ENCODE measurements around the gene DNAJC5G. TPM values are rescaled to one million over a fixed set of nuclear protein-coding genes. Genes with fewer than 3 reads are reported as not detected.

DNAJC5G gene
- total RNA-seq, 1 donor from 2014 or later, result not detected

DNA sequence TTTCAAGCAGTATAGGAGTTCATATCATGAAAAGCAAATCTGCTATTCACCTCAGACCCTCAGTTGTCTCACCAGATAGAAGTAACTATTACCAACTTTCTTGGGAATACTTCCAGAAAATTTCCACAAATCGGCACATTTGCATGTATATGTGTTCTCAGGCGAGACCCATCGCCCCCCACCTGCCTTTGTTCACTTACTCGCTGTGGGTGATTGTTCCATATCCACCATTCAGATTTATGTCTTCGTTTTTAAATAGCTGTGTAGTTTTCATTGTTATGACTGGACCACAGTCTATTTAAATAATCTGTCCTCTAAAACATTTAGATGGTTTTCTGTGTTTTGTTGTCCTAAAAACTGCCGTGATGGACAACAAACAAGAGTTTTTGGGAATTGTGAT is 10.2 kb downstream of the DNAJC5G start:
- H3K36me3 ChIP-seq (ENCODE audit: insufficient read depth, low read length), result no peaks in the 10 kb centered on the region
- H3K9ac ChIP-seq (ENCODE audit: low read length), result no peak overlapping the region
- H3K4me2 ChIP-seq (ENCODE audit: low read length), result no peak overlapping the region
- no peak overlapping the region for H3K27ac Mint-ChIP-seq (ENCODE audit: unreplicated experiment)
- DNase-seq (ENCODE audit: low read depth), result no peak
- no peaks in the 10 kb centered on the region for H3K9me3 ChIP-seq (ENCODE audit: insufficient read depth, low read depth, low read length)
- no peak for TF ChIP-seq EZH2 (IDR thresholded peaks at IDR 0.05; ENCODE audit: insufficient read depth, low read length)
- TF ChIP-seq, protein P1, sequence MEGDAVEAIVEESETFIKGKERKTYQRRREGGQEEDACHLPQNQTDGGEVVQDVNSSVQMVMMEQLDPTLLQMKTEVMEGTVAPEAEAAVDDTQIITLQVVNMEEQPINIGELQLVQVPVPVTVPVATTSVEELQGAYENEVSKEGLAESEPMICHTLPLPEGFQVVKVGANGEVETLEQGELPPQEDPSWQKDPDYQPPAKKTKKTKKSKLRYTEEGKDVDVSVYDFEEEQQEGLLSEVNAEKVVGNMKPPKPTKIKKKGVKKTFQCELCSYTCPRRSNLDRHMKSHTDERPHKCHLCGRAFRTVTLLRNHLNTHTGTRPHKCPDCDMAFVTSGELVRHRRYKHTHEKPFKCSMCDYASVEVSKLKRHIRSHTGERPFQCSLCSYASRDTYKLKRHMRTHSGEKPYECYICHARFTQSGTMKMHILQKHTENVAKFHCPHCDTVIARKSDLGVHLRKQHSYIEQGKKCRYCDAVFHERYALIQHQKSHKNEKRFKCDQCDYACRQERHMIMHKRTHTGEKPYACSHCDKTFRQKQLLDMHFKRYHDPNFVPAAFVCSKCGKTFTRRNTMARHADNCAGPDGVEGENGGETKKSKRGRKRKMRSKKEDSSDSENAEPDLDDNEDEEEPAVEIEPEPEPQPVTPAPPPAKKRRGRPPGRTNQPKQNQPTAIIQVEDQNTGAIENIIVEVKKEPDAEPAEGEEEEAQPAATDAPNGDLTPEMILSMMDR (IDR thresholded peaks at IDR 0.05; ENCODE audit: insufficient read depth, low read depth, low read length), result no peak
- no peak overlapping the region for H3K27ac ChIP-seq (ENCODE audit: low read depth, low read length)
- H3K27me3 Mint-ChIP-seq (ENCODE audit: low read depth, unreplicated experiment), result peaks cover 29% of the 10 kb centered on the region
- FAIRE-seq, result no peak
- peaks cover 38% of the 10 kb centered on the region for H3K27me3 ChIP-seq (ENCODE audit: insufficient read depth, low read length)
- peaks cover 19% of the 10 kb centered on the region for H3K4me1 Mint-ChIP-seq (ENCODE audit: low read depth, unreplicated experiment)
- H3K36me3 Mint-ChIP-seq (ENCODE audit: low read depth, unreplicated experiment), result no peaks in the 10 kb centered on the region
- peaks cover 4% of the 10 kb centered on the region for H3K4me1 ChIP-seq (ENCODE audit: insufficient read depth, low read length)
- no peaks in the 10 kb centered on the region for H4K20me1 ChIP-seq (ENCODE audit: insufficient read depth, low read length)
- H3K4me3 Mint-ChIP-seq (ENCODE audit: unreplicated experiment), result no peak overlapping the region
- H3K79me2 ChIP-seq (ENCODE audit: insufficient read depth, low read length), result no peaks in the 10 kb centered on the region
- H2AFZ ChIP-seq (ENCODE audit: low read depth, low read length), result no peak overlapping the region
- H3K9me3 Mint-ChIP-seq (ENCODE audit: unreplicated experiment), result no peaks in the 10 kb centered on the region
- H3K4me3 ChIP-seq (ENCODE audit: insufficient read depth, low read depth, low read length), result no peak overlapping the region

DNA sequence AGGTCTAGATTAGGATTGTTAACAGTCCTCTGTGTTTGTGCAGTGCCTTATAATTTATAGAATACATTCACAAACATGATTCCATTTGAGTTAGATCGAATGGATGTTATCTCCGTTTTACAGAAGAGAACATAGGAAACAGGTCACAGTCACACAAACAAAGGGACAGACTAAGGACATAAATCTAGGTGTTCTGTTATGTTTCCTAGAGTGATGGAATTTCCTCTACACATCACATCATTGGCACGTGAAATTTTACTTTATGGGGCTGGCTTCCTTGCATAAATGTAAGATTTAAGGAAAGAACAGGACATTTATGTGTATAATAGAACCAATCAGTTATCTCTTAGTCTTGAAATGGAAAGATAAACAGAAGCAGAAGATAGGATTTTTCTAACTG is 13.4 kb downstream of the DNAJC5G start:
- Histone ChIP-seq H3K9ac (ENCODE audit: low read length) (no peak overlapping the region), H4K20me1 (ENCODE audit: insufficient read depth, low read length) (peaks cover 7% of the 10 kb centered on the region), H3K27me3 (ENCODE audit: insufficient read depth, low read length) (peaks cover 50% of the 10 kb centered on the region), H3K4me2 (ENCODE audit: low read length) (no peak overlapping the region), H2AFZ (ENCODE audit: low read depth, low read length) (no peak overlapping the region), H3K9me3 (ENCODE audit: insufficient read depth, low read depth, low read length) (no peaks in the 10 kb centered on the region), H3K36me3 (ENCODE audit: insufficient read depth, low read length) (no peaks in the 10 kb centered on the region), H3K4me3 (ENCODE audit: insufficient read depth, low read depth, low read length) (no peak overlapping the region), H3K27ac (ENCODE audit: low read depth, low read length) (no peak overlapping the region), H3K4me1 (ENCODE audit: insufficient read depth, low read length) (peaks cover 7% of the 10 kb centered on the region), H3K79me2 (ENCODE audit: insufficient read depth, low read length) (no peaks in the 10 kb centered on the region)
- Mint-ChIP-seq H3K4me3 (ENCODE audit: unreplicated experiment) (no peak overlapping the region), H3K4me1 (ENCODE audit: low read depth, unreplicated experiment) (peaks cover 5% of the 10 kb centered on the region), H3K27ac (ENCODE audit: unreplicated experiment) (no peak overlapping the region), H3K9me3 (ENCODE audit: unreplicated experiment) (no peaks in the 10 kb centered on the region), H3K36me3 (ENCODE audit: low read depth, unreplicated experiment) (no peaks in the 10 kb centered on the region), H3K27me3 (ENCODE audit: low read depth, unreplicated experiment) (peaks cover 43% of the 10 kb centered on the region)
- TF ChIP-seq EZH2 (IDR thresholded peaks at IDR 0.05; ENCODE audit: insufficient read depth, low read length), result no peak
- TF ChIP-seq, protein P1 (IDR thresholded peaks at IDR 0.05; ENCODE audit: insufficient read depth, low read depth, low read length), result no peak
- no peak for FAIRE-seq
- DNase-seq (ENCODE audit: low read depth), result no peak

DNA sequence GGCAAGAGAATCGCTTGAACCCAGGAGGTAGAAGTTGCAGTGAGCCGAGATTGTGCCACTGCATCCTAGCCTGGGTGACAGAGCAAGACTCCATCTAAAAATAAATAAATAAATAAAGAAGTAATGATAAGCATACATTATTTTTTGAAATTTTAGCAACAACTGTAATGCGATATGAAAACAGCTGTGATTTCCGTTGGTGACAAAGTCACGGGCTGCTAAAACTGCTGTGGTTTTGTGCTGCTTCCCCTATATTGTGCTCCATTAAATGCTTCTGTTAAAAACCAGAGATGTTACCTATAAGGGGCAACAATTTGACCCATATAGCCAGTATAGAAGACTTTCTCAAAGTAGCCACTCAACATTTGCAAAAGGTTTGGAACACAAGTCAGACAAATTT is 15.3 kb downstream of the DNAJC5G start:
- Mint-ChIP-seq H3K4me1 (ENCODE audit: low read depth, unreplicated experiment) (peaks cover 5% of the 10 kb centered on the region), H3K36me3 (ENCODE audit: low read depth, unreplicated experiment) (no peaks in the 10 kb centered on the region), H3K27me3 (ENCODE audit: low read depth, unreplicated experiment) (peaks cover 41% of the 10 kb centered on the region), H3K4me3 (ENCODE audit: unreplicated experiment) (no peak overlapping the region), H3K27ac (ENCODE audit: unreplicated experiment) (no peak overlapping the region), H3K9me3 (ENCODE audit: unreplicated experiment) (no peaks in the 10 kb centered on the region)
- no peaks in the 10 kb centered on the region for H3K36me3 ChIP-seq (ENCODE audit: insufficient read depth, low read length)
- peaks cover 36% of the 10 kb centered on the region for H3K27me3 ChIP-seq (ENCODE audit: insufficient read depth, low read length)
- H3K27ac ChIP-seq (ENCODE audit: low read depth, low read length), result no peak overlapping the region
- no peak overlapping the region for H3K4me2 ChIP-seq (ENCODE audit: low read length)
- H4K20me1 ChIP-seq (ENCODE audit: insufficient read depth, low read length), result peaks cover 7% of the 10 kb centered on the region
- H2AFZ ChIP-seq (ENCODE audit: low read depth, low read length), result no peak overlapping the region
- H3K4me1 ChIP-seq (ENCODE audit: insufficient read depth, low read length), result peaks cover 7% of the 10 kb centered on the region
- FAIRE-seq (no peak), DNase-seq (ENCODE audit: low read depth) (no peak)
- H3K9me3 ChIP-seq (ENCODE audit: insufficient read depth, low read depth, low read length), result no peaks in the 10 kb centered on the region
- H3K9ac ChIP-seq (ENCODE audit: low read length), result no peak overlapping the region
- no peaks in the 10 kb centered on the region for H3K79me2 ChIP-seq (ENCODE audit: insufficient read depth, low read length)
- no peak for TF ChIP-seq EZH2 (IDR thresholded peaks at IDR 0.05; ENCODE audit: insufficient read depth, low read length)
- TF ChIP-seq, protein P1 (IDR thresholded peaks at IDR 0.05; ENCODE audit: insufficient read depth, low read depth, low read length), result no peak
- H3K4me3 ChIP-seq (ENCODE audit: insufficient read depth, low read depth, low read length), result no peak overlapping the region

All from astrocyte (in vitro differentiated cells and primary cell).